ENCODE results near the gene HOXD4. TPM values are rescaled to one million over a fixed set of nuclear protein-coding genes. Genes with fewer than 3 reads are reported as not detected.

HOXD4 gene
- total RNA-seq, 1 experiment from 2014 or later: 0.29 TPM

DNA sequence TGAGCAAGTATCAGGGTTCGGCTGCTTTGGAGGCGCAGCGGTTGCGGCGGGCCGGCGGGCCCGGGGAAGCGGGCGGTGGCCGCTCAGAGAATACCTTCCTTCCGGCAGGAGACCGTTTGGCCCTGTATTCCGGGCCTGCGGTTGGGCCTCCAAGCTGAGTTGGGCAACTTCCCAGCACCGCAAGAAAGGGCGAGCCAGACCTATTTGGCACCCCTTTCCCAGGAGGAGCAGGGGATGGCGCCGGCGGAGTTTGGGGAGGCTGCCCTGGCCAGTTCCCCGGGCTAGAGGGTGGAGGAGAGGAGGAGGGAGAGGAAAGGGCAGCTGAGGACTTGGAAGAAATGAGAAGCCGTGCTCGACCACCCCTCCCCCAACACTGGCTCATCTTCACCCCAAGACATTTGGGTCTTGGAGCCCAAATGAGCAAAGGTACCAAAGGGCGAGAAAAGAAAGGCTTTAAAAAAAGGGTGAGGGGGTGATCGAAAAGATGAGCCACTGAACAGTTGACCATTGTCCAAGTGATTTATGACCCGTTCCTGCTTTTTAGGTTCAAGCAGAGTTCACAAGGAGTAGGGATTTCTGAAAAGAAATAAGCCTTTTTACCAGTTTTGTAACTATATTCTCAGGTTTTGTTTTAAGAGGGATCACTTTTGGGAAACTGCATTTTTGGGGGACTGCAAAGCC lies 14.2 kb downstream of the HOXD4 start:
- no peaks in the 10 kb centered on the region for H3K9me3 ChIP-seq (replicated peaks)
- H3K36me3 ChIP-seq: no peaks in the 10 kb centered on the region
- no peak for DNase-seq (ENCODE audit: low read depth in 1 of 2, low spot score in 2 of 2)
- H3K27me3 ChIP-seq (replicated peaks): no peaks in the 10 kb centered on the region
- no peaks in the 10 kb centered on the region for H3K4me1 ChIP-seq (replicated peaks)
- H3K27ac ChIP-seq: no peak overlapping the region
- H3K4me3 ChIP-seq: no peak overlapping the region

DNA sequence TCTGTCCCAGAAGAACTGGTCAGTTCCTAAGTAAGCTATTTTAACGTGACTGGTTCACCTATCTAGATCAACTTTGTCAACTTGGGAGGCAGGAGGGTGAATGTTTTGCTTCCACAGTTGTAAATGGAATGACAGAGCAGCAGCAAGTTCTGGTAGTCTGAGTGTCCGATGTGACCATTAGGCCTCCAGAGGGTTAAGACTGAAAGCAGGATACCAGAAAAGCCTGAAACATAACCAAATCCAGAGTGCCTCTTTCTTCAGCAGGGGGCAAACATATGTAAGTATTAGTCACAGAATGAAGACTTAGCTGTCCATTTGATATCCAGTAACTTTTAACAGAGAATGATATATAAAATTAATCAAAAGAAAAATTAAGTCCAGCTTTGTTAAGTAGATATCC lies 14.9 kb downstream of the HOXD4 start:
- no peak for DNase-seq (ENCODE audit: low read depth in 1 of 2, low spot score in 2 of 2)
- Histone ChIP-seq H3K27me3 (replicated peaks) (no peaks in the 10 kb centered on the region), H3K9me3 (replicated peaks) (no peaks in the 10 kb centered on the region), H3K27ac (no peak overlapping the region), H3K36me3 (no peaks in the 10 kb centered on the region), H3K4me3 (no peak overlapping the region), H3K4me1 (replicated peaks) (no peaks in the 10 kb centered on the region)

DNA sequence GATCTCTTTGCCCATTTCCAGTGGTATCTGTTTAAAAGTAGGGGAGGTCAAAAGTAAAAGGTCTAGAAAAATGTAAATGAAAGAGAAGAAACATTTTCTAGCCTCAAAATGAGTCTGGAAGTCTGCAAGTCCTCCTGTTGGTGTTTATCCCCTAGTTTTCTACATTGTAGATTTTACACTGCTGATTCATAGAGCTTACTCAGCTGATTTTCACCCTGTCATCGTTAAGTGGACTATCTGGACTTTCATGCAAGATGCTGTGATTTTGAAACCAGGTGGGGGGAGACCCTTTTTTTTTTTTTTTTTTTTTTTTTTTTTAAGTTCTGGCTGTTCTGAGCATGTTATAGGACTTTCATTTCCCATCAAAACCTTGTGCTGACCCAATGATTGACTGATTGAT lies 16.0 kb downstream of the HOXD4 start:
- Histone ChIP-seq H3K4me3 (no peak overlapping the region), H3K27ac (no peak overlapping the region), H3K4me1 (replicated peaks) (no peaks in the 10 kb centered on the region), H3K27me3 (replicated peaks) (no peaks in the 10 kb centered on the region), H3K36me3 (no peaks in the 10 kb centered on the region), H3K9me3 (replicated peaks) (no peaks in the 10 kb centered on the region)
- DNase-seq (ENCODE audit: low read depth in 1 of 2, low spot score in 2 of 2): no peak

DNA sequence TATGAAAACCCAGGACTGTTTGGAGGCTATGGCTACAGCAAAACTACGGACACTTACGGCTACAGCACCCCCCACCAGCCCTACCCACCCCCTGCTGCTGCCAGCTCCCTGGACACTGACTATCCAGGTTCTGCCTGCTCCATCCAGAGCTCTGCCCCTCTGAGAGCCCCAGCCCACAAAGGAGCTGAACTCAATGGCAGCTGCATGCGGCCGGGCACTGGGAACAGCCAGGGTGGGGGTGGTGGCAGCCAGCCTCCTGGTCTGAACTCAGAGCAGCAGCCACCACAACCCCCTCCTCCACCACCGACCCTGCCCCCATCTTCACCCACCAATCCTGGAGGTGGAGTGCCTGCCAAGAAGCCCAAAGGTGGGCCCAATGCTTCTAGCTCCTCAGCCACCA lies 17.8 kb downstream of the HOXD4 start:
- H3K27ac ChIP-seq: no peak overlapping the region
- no peak overlapping the region for H3K4me3 ChIP-seq
- H3K4me1 ChIP-seq (replicated peaks): no peaks in the 10 kb centered on the region
- no peaks in the 10 kb centered on the region for H3K9me3 ChIP-seq (replicated peaks)
- DNase-seq (ENCODE audit: low read depth in 1 of 2, low spot score in 2 of 2): no peak
- no peaks in the 10 kb centered on the region for H3K36me3 ChIP-seq
- H3K27me3 ChIP-seq (replicated peaks): no peaks in the 10 kb centered on the region

DNA sequence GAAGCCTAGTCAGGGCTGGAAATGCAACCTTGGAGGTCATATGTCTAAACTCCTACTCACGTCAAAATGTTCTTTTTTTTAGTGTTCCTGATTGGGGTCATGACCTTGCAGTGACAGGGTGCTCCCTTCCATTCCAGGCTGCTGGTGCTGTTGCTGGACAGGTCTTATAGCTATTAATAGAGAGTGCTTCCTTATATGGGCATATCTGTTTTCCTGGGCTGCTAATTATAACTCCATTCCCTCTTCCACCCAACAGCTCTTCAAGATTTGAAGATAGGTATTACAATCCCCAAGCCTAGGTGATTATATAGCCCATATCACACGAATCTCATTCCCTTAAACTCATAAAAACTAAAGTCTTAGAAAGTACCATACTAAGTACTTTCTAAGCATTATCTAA lies 18.4 kb downstream of the HOXD4 start:
- Histone ChIP-seq H3K9me3 (replicated peaks) (no peaks in the 10 kb centered on the region), H3K27me3 (replicated peaks) (no peaks in the 10 kb centered on the region), H3K4me3 (no peak overlapping the region), H3K36me3 (no peaks in the 10 kb centered on the region), H3K27ac (no peak overlapping the region), H3K4me1 (replicated peaks) (no peaks in the 10 kb centered on the region)
- no peak for DNase-seq (ENCODE audit: low read depth in 1 of 2, low spot score in 2 of 2)

DNA sequence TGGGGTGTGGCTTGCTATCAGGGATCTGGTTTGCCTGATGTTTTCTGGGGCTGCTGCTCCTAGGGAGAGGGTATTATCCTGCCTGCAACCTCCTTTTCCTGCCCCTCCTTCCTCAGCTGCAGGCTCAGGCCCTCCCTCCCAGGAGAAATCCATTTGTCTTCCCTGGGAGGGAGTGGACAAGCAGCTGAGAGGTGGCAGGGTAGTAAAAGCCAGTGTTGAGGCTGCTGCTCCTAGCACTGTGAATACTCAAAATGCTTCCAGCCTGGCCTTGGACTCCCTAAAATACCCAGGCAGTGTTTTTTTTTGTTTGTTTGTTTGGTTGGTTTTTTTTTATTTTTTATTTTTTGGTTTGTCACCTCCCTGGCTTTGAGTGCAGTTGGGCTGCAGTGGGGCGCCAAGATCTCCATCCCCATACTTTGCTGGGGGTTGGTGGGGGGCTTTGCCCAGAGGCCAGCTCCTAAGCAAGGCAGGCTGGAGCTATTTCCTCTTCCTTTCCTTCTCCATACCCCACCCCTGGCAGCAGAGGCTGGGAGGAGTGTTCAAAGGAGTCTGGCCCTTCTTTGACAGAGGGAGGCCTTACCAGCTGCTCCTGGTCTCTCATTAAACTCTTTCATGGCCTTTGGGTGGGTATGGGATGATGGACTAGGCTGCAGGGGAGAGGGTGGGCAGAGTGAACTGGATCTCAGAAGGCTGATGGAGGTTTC lies 19.4 kb downstream of the HOXD4 start:
- no peak for DNase-seq (ENCODE audit: low read depth in 1 of 2, low spot score in 2 of 2)
- H3K9me3 ChIP-seq (replicated peaks): no peaks in the 10 kb centered on the region
- H3K4me1 ChIP-seq (replicated peaks): no peaks in the 10 kb centered on the region
- no peaks in the 10 kb centered on the region for H3K36me3 ChIP-seq
- no peak overlapping the region for H3K4me3 ChIP-seq
- no peaks in the 10 kb centered on the region for H3K27me3 ChIP-seq (replicated peaks)
- no peak overlapping the region for H3K27ac ChIP-seq

DNA sequence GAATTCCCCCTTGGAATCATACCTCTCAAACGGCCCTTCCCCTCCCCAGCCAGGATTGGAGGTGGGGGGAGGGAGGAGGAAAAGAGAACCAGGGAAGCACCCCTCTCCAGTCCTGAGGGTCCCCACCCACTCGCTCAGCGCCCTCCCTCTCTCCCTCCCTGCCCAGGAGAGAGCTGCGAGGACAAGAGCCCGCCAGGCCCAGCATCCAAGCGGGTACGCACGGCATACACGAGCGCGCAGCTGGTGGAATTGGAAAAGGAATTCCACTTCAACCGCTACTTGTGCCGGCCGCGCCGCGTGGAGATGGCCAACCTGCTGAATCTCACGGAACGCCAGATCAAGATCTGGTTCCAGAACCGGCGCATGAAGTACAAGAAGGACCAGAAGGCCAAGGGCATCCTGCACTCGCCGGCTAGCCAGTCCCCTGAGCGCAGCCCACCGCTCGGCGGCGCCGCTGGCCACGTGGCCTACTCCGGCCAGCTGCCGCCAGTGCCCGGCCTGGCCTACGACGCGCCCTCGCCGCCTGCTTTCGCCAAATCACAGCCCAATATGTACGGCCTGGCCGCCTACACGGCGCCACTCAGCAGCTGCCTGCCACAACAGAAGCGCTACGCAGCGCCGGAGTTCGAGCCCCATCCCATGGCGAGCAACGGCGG lies 20.1 kb downstream of the HOXD4 start:
- H3K9me3 ChIP-seq (replicated peaks): no peaks in the 10 kb centered on the region
- H3K4me1 ChIP-seq (replicated peaks): no peaks in the 10 kb centered on the region
- H3K4me3 ChIP-seq: no peak overlapping the region
- H3K36me3 ChIP-seq: no peaks in the 10 kb centered on the region
- H3K27me3 ChIP-seq (replicated peaks): no peaks in the 10 kb centered on the region
- no peak for DNase-seq (ENCODE audit: low read depth in 1 of 2, low spot score in 2 of 2)
- no peak overlapping the region for H3K27ac ChIP-seq

DNA sequence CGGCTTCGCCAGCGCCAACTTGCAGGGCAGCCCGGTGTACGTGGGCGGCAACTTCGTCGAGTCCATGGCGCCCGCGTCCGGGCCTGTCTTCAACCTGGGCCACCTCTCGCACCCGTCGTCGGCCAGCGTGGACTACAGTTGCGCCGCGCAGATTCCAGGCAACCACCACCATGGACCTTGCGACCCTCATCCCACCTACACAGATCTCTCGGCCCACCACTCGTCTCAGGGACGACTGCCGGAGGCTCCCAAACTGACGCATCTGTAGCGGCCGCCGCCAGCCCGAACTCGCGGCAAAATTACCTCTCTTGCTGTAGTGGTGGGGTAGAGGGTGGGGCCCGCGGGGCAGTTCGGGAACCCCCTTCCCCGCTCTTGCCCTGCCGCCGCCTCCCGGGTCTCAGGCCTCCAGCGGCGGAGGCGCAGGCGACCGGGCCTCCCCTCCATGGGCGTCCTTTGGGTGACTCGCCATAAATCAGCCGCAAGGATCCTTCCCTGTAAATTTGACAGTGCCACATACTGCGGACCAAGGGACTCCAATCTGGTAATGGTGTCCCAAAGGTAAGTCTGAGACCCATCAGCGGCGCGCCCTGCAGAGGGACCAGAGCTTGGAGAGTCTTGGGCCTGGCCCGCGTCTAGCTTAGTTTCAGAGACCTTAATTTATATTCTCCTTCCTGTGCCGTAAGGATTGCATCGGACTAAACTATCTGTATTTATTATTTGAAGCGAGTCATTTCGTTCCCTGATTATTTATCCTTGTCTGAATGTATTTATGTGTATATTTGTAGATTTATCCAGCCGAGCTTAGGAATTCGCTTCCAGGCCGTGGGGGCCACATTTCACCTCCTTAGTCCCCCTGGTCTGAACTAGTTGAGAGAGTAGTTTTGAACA lies 20.9 kb downstream of the HOXD4 start:
- H3K4me3 ChIP-seq: no peak overlapping the region
- H3K4me1 ChIP-seq (replicated peaks): peaks cover 2% of the 10 kb centered on the region
- H3K27me3 ChIP-seq (replicated peaks): no peaks in the 10 kb centered on the region
- no peak overlapping the region for H3K27ac ChIP-seq
- H3K9me3 ChIP-seq (replicated peaks): no peaks in the 10 kb centered on the region
- DNase-seq (ENCODE audit: low read depth in 1 of 2, low spot score in 2 of 2): no peak
- no peaks in the 10 kb centered on the region for H3K36me3 ChIP-seq

DNA sequence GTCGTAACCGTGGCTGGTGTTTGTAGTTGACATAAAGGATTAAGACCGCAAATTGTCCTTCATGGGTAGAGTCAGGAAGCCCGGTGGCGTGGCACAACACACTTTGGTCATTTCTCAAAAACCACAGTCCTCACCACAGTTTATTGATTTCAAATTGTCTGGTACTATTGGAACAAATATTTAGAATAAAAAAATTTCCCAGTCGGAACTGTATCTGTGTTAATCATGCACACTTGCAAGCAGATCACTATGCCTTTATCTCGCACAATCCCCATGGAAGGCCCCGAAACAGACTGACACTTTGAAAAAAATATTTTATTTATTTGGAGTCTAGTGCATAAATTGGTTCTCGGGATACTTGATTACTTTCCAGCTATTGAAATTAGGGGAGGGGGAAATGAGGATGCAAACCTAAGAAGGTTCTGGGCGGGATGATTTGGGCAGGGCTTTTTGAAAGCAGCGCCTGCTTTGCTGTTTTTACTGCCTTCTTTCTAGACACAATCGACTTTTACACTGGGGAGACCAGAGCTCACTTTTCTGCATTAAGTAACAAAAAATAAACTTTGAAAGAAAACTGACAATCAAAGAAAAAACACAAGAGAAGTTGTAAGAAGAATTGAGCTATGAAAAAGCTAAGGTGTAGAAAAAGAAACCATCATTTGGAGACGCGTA lies 21.7 kb downstream of the HOXD4 start:
- Histone ChIP-seq H3K4me3 (no peak overlapping the region), H3K4me1 (replicated peaks) (peaks cover 10% of the 10 kb centered on the region), H3K9me3 (replicated peaks) (no peaks in the 10 kb centered on the region), H3K27ac (no peak overlapping the region), H3K36me3 (no peaks in the 10 kb centered on the region), H3K27me3 (replicated peaks) (no peaks in the 10 kb centered on the region)
- DNase-seq (ENCODE audit: low read depth in 1 of 2, low spot score in 2 of 2): no peak

DNA sequence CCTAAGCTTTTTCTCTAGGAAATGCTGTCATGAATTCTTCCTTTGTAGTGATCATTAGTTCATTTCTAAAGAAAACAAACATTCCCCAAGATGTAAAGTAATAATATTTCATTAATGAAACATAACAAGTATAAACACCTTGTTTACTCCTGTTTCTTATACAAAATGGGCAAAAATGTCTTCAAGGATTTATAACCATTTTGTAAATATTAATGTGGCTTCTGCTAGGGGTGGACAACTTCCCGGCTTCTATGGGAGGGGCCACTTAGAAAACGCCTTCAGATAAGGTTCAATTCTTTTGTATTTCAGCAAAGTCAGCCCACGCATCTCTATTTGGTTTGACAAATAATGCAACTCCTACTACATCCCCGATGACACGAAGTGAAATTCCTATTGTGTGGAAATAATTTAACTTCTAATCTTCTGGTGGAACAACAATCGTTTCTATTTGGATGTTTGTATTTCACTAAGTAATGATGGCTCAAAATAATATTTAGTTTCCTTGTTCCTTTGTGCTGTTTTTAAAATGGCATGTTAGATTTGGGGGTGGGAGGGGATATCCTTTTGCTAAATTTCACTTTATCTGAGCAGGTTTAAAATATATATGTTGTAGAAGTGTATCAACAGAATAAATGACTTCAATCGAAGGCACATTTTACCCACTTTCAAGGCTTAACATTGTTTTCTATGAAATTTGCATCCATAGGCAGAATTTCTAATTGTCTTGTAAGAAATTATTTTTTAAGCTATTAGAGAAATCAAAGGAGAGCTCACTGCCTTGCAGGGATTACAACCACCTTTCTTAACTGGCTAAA lies 22.4 kb downstream of the HOXD4 start:
- H3K27me3 ChIP-seq (replicated peaks): no peaks in the 10 kb centered on the region
- no peak overlapping the region for H3K4me3 ChIP-seq
- no peak overlapping the region for H3K27ac ChIP-seq
- H3K4me1 ChIP-seq (replicated peaks): peaks cover 17% of the 10 kb centered on the region
- DNase-seq (ENCODE audit: low read depth in 1 of 2, low spot score in 2 of 2): no peak
- no peaks in the 10 kb centered on the region for H3K36me3 ChIP-seq
- H3K9me3 ChIP-seq (replicated peaks): no peaks in the 10 kb centered on the region

DNA sequence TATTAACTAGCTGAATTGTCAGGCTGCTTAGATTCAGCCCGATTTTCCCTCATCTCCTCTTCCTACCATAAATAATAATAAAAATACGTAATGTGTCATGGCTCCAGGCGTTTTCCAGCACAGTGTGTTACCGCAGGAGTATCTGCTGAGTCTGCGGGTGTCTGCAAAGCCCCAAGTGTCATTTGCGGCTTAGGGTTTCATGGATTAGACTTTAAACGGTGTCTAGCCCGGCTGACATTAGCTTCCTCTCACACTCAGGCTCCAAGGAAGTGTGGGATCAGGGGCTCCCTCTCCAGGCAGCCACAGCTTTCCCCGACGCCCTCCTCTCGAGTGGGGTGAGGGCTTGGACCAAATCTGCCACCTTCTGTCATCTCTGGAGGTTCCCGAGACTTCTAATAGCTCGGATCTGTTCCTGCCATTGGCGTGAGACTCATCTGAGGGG lies 23.1 kb downstream of the HOXD4 start:
- Histone ChIP-seq H3K4me3 (no peak overlapping the region), H3K4me1 (replicated peaks) (peaks cover 22% of the 10 kb centered on the region), H3K27ac (no peak overlapping the region), H3K36me3 (no peaks in the 10 kb centered on the region), H3K9me3 (replicated peaks) (no peaks in the 10 kb centered on the region), H3K27me3 (replicated peaks) (no peaks in the 10 kb centered on the region)
- DNase-seq (ENCODE audit: low read depth in 1 of 2, low spot score in 2 of 2): no peak

DNA sequence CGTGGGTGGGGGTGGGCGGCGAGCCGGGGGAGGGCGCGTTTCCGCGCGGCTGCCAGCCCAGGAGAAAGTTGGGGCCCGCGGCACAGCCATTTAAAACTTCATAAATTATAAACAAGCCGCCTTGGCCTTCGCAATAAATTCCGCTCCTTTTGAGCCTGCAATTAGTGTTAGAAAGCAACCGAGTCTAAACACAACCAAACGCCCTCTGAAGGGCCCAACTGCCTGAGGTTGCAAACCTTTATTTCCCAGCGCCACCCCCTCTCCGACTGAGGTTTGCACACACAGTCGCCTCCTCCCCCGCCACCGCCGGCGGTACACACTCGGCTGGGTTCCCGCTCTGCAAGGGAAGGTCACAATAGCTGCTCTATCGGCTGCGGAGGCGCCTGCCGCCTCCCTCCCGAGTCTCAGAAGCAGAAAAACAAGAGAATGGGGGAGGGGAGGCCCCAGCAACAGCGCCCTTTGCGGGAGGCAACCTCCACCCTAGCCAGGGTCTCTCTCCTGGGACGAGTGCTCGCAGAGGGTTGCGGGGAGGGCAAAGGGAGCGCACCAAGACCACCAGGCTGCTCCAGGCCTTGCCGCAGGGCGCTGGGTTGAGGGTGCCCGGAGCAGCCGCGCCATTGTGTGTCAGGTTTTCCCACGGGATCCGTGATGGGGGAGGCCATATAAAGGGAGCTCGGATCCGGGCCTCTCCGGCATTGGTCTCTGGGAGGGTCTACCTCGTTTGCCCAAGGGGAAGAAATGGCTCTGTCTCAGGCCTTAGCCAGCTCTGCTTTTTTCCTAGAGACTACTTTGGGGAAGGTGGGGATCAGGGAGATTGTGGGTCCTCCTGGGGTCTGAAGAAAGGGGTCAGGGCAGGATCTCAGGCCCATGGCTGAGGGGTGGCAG lies 23.7 kb downstream of the HOXD4 start:
- H3K27ac ChIP-seq: no peak overlapping the region
- no peak for DNase-seq (ENCODE audit: low read depth in 1 of 2, low spot score in 2 of 2)
- no peaks in the 10 kb centered on the region for H3K9me3 ChIP-seq (replicated peaks)
- no peaks in the 10 kb centered on the region for H3K36me3 ChIP-seq
- H3K27me3 ChIP-seq (replicated peaks): no peaks in the 10 kb centered on the region
- peaks cover 22% of the 10 kb centered on the region for H3K4me1 ChIP-seq (replicated peaks)
- H3K4me3 ChIP-seq: no peak overlapping the region

Measured in SJSA1 (cell line).